GM18951 (cell line): ENCODE data around the gene SPO11.

Source experiments
- POLR2A ChIP-seq: IDR thresholded peaks from 4 replicates; pipeline ENCODE4 v1.6.1; 2011; ENCODE audit warnings: mild to moderate bottlenecking; ENCODE audit not compliant: insufficient read length, insufficient read depth; ENCODE audit errors: extremely low read depth
- in situ Hi-C: fragments of 300-500 bp; cut with MboI; formaldehyde crosslinking; loops from one replicate; pipeline ENCODE4 v1.12.0; 2022; ENCODE audit warnings: low sequenced_read_pairs, mixed read lengths, inconsistent platforms; ENCODE audit not compliant: unreplicated experiment

SPO11 gene

DNA sequence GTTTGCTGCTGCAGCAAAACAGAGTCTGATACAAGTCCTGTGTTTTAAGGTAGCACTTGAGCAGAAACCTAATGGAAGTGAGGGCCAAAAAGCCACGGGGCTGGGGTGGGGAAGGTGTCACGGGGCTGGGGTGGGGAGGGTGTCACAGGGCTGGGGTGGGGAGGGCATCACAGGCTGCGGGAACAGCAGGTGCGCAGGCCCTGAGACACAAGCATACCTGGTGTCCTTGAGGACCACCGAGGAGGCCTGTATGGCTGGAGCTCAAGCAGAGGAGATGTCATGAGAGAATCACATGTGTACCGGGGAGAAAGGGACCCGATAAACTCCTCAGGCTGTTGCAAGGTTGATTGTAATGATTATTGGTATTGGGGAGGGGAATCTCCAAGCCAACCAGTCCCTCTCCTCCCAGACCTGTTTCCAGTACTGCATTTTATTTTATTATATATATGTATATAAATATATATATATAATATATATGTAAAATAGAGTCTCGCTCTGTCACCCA lies 13.6 kb upstream of the SPO11 start:
- TF ChIP-seq POLR2A: no peak
- in situ Hi-C loops: no loop called here

DNA sequence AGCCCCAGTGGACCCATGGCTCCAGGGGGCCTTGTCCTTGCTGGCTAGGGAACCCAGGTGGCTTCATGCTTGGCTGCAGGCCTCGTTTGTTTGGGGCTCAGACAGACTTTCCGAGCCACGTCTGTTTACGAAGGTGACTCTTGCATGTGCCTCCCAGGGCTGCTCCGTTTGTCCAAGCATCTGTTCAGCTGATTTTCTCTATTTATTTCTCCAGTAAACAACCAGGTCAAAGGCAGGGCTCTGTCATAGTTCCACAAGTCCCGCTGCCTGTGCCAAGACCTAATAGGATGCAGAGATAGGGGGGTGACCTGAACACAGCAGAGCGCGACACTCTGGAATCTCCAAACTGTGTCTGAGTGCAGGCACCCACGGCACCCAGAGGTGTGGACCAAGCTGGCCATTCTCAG lies 12.8 kb upstream of the SPO11 start:
- no peak for TF ChIP-seq POLR2A
- in situ Hi-C loops: no loop called here

DNA sequence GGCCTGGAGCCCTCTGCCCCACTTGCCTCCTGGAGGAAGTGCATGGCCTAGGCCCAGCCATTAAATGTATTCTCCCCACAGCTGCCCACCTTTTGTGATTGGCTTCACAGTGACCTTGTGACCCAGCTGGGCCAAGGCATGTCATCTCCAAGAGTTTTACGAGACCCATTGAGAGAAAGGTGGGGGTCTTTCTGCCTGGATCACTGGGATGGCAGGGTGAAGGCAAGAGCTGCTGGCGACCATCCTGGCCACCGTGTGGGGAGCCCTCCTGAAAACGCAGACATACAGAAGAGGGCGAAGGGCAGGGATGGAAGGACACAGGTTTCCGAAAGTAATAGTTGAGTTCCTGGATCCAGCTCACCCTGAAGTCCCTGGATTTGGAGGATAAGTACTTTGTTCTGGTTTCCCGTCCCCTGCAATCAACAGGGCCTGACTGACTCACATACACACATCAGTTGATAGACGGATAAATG lies 12.3 kb upstream of the SPO11 start:
- in situ Hi-C loops: no loop called here
- TF ChIP-seq POLR2A: no peak

DNA sequence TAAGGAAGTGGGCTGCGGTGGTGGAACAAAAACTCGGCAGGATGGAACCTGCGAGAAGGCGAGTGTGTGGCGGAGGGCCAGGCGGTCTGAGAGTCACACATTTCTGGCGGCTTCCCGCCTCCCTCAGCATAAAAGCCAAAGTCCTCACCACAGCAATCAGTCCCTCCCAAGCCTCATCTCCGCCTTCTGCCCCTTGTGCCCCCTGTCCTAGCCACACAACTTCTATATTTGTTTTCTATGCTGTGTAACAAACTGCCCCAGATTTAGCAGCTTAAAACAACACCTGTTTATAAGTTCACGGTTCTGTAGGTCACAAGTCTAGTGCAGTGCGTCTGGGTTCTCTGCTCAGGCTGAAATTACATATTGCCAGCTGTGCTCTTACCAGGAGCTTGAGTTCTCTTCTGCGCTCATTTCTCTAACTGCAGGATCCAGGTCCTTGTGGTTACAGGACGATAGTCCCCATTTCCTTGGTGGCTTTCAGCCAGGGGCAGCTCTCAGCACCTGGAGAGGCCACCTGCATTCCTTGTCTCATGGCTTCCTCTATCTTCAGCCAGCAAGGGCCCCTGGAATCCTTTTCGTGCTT lies 11.7 kb upstream of the SPO11 start:
- TF ChIP-seq POLR2A: no peak
- in situ Hi-C loops: no loop called here

DNA sequence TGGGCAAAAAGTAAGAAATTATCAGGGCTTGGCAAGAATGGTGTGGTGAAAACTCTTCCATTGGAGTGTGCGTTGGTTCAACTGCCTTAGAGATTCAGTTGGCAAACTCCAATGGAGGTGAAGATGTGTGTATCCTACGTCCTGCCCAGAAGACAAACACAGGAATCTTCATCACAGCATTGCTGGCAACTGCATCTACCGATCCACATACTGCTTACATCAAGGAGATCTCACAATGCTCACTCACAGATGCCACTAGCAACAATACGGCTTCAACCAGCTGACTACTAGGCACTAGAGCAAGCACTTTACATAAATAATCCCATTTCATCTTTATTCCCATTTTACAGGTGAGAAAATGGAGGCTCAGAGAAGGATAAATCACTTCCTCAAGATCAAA lies 10.0 kb upstream of the SPO11 start:
- TF ChIP-seq POLR2A: no peak
- in situ Hi-C loops: no loop called here

DNA sequence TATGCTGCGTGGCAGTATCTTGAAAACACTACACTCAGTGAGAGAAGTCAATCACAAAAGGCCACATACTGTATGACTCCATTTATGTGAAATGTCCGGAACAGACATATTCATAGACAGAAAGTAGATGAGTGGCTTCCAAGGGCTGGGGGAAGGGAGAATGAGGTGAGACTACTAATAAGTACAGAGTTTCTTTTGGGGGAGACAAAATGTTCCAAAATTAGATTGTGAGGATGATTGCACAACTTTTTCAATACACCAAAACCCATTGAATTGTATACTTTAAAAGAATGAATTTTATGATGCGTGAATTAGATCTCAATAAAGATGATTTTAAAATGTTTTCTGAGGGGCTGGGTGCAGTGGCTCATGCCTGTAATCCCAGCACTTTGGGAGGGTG lies 9.2 kb upstream of the SPO11 start:
- no peak for TF ChIP-seq POLR2A
- in situ Hi-C loops: no loop called here

DNA sequence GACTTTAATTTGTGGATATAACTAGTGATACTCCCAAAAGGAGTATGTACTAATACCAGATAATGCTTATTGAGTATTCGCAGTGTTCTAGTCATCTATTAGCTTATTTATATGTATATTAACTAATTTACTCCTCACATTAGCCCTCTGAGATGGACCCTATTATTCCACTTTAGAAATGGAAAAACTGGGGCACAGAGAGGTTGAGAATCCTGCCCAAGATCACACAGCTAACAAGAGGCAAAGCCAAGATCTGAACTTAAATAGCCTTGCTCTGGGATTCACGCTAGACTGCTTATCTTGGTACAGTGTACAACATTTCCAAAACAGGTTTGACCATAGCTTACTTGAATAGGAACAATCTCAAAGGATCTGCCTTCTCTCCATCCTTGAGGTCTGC lies 8.5 kb upstream of the SPO11 start:
- TF ChIP-seq POLR2A: no peak
- in situ Hi-C loops: no loop called here

DNA sequence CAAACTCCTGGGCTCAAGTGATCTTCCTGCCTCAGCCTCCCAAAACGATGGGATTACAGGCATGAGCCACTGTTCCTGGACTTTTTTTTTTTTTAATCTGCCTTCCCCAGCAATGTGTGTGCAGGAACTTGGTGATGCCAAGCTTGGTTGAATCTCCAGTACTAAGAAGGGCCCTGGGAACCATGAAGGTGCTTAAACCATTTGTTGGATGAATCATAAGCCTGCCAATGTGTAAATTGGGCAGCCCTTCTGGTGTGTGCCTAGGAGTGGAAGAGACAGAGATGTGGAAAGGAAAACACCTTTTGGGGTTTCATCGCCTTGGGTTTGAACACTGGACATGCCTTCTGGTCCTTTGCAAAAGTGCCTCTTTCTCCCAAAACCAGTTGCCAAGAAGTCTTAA lies 7.1 kb upstream of the SPO11 start:
- TF ChIP-seq POLR2A: no peak
- in situ Hi-C loops: no loop called here

DNA sequence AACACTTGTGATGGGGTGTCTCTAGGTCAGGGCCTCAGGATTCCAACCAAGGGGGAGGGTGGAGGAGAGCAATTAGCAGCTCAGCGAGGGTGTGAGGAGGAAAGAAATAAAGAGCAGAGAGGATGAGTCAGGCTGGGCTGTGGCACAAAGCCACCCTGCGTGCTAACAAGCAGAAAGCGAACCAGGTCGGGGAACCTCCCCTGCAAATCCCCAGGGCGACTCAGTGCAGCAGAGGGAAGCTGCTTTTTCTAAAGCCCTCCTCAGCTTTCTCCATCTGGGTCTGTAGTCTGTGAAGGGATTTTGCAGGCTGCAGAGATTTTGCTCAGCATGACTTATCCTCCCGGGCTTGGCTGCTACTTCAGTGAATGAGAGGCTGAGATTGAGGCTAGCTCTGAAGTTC lies 6.6 kb upstream of the SPO11 start:
- in situ Hi-C loops: no loop called here
- TF ChIP-seq POLR2A: no peak

DNA sequence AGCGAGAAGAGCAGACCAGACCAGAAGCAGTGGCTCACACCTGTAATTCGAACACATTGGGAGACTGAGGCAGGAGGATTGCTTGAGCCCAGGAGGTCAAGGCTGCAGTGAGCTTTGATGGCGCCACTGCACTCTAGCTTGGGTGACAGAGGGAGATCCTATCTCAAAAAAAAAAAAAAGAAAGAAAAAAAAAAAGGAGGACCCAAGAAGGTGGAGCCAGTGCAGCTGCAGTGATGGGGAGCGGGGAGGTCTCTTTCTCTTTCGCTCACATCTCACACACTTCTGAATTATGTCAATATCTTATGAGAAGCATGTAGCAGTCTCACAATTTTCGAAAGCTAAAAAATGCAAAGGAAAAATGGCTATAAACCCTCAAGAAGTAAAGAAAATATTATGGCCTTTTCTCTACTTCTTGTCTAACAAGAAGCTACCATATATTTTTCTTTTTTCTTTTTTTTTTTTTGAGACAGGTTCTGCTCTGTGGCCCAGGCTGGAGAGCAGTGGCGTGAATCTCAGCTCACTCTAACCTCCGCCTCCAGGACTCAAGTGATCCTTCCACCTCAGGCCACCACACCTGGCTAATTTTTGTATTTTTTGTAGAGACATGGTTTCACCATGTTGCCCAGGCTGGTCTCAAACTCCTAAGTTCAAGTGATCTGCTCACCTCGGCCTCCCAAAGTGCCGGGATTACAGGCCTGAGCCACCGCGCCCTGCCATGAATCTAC lies 3.8 kb upstream of the SPO11 start:
- in situ Hi-C loops: no loop called here
- TF ChIP-seq POLR2A: no peak

DNA sequence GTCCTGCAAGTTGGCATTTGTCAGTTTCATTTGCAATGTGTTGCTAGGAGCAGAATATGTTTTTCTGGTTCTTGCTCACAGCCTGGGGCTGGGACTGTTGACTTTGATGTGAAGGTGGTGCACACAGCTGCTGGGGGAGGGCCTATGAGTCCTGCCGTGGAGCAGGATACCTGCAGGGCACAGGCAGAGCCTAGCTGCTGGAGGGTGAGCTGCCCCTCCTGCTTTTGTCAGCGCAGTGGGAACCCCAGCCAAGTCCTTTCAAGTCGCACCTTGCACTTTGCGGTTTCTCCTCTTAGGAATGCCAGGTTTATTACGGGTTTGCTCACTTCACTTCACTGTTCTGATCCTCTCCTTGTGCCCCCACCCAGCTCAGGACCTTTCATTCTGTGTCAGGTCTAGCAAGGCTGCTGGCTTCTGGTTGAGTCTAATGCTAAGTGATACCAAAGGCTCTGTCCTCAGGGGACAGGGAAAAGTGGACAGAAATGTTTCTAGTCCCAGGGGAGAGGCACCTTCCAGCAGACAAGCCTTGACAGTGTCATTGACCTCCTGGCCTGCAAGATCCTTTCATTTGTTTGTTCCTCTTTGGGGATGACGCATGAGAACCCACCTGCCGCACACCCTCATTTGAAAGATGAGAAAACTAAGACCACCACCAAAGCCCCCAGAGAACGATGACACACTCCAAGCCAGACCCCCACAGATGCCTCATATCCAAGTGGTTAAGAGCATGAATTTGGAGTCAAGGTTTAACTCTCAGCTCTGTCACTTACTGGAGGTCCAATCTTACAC lies 2.7 kb upstream of the SPO11 start:
- in situ Hi-C loops: no loop called here
- no peak for TF ChIP-seq POLR2A

DNA sequence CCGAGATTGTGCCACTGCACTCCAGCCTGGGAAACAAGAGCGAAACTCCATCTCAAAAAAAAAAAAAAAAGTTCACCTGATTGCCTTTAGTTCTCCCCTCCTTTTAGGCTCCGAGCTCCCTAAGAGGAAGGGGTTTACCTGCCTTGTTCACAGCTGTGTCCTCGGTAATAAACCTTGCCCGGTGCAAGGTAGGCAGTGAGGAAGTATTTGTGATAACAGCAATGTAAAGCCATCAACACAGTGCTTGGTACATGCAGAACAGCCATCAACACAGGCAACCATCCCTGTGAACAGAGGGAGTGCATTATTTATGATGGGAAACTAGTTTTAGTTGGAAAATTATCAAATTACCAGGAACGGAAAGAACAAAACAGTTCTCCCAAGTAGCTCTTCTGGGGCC lies 1.8 kb upstream of the SPO11 start:
- in situ Hi-C loops: no loop called here
- TF ChIP-seq POLR2A: no peak

DNA sequence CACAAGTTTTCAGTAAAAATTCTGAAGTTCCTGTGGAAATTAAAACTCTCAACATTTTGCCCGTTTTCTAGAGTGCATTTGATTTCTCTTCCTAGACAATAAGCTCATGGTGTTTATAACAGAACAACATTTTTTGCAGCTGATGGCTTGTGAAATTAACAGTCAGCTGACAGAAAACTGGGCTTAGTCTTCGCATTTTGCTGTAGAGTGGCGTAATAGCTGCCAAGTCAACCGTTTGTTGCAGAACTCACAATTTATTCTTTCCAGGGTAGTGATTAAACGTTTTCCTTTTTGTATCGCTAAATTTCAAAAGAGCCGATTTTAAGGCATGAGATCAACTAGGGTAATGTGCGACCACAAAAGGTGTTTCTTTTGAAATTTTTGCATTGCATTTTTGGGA lies 1.4 kb downstream of the SPO11 start:
- TF ChIP-seq POLR2A: no peak
- in situ Hi-C loops: no loop called here
